GM15510 (cell line): ENCODE measurements around the gene VRK3.

Source experiments
- POLR2A ChIP-seq: IDR thresholded peaks from 3 replicates; pipeline ENCODE4 v1.6.1; 2011; ENCODE audit warnings: borderline replicate concordance; ENCODE audit not compliant: insufficient read length; ENCODE audit errors: extremely low read depth

VRK3 gene

DNA sequence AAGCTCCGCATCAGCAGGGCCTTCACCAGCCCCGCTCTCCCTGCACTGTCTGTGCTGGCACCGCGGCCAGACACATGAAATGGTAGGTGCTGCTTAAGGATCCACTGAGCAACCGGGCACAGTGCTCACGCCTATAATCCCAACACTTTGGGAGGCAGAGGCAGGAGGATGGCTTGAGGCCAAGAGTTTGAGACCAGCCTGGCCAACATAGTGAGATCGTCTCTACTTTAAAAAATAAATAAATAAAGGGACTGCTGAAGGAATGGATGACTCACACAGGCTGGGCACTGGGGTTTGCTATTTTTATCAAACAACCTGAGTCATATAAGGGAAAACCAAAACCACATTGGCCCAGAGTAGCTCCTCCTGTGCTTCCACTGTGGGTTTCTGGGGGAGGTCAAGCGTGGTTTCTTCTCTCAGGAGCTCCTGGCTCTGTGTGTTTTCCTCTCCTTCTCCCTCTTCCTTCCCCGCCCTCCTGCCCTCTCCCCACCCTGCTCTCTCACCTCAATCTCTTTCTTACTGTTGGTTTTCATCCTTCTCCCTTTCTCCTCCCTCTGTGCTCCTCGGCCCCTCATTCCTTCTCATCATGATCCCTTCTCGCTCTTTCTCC is 21.3 kb downstream of the VRK3 start:
- TF ChIP-seq POLR2A: no peak

GRCh38 chr19:50003254-50003788 is 21.9 kb downstream of the VRK3 start:
- no peak for TF ChIP-seq POLR2A

- TF ChIP-seq POLR2A: no peak
Measured at GRCh38 chr19:50002386-50002960, 22.7 kb downstream of the VRK3 start.

GRCh38 chr19:50001775-50002174 is 23.4 kb downstream of the VRK3 start:
- TF ChIP-seq POLR2A: no peak

DNA sequence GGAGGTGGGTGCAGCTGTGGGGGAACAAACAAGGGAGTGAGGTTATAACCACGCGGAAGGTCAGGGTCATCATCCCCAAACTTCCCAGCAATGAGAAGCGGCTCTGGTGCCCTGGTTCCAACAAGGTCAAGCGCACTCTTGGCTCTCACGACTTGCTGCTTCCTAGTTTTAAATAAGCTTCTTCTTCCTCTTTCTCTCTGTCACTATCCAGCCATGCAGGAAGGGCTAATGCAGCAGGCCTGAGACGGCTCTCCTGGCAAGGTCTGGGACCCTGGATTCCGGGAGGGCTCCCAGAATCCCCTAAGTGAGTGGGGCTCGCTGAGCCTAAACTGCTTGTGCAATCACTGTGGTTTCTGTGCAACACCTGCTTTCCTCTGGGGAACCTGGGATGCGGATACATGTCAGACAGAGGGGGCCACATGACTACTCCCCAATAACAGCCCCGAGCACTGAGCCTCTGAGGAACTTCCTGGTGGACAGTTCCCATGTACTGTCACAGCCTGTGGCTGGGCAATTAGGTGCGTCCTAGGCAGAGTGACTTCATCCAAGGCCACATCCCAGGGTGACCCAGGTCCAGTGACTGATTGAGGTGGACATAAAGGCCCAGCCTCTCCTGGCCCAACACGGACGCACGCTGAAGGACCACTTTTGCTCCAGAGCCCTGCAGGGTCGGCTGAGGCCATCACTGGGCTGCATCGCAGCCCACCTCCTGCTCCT is 24.2 kb downstream of the VRK3 start:
- no peak for TF ChIP-seq POLR2A

GRCh38 chr19:50000038-50000840 is 24.9 kb downstream of the VRK3 start:
- TF ChIP-seq POLR2A: no peak

DNA sequence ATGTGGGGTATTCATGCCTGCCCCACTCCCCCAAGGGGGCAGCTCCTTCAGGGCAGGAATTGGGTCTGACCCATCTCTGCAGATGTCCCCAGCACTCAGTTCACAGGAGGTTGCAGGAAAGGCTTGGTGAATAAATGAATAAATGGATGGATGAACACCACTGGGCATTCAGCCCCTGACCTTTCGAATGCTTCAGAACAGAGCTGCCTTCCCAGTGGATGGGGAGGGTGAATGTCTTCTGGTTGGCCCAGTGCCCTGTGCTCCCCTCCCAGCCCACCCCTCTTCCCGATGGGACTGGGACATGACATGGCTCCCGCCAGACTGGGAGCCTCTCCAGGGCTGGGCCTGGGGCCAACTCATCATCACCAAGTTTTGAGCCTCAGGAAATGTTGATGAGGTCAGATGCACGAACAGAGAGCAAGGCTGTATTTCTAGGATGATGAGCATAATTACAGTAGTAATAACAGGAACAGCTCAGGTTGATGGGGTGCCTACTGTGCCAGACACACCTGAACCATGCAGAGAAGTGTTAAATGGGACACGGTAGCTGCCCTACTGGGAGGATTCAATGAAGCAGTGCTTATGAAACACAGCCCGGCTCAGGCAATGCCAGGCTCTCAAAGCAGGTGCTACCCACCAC is 25.7 kb downstream of the VRK3 start:
- TF ChIP-seq POLR2A: no peak

DNA sequence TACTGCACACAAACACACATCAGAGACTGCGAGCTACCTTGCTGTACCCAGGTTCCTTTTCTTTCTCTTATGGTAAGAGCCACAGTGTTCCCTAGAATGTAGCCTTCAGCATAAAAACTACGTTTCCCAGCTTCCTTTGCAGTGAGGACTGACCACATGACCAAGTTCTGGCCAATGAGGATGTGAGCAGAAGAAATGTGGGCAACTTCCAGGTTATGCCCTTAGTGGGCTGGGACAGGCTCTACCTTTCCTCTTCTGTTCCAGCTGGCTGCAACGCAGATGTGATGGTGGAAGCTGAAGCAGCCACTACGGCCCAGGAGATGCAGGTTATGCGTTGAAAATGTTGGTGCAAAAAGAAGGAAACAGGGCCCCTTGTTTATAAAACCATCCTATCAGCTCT is 27.5 kb downstream of the VRK3 start:
- TF ChIP-seq POLR2A: no peak

GRCh38 chr19:49988433-49988832 is 36.7 kb downstream of the VRK3 start:
- TF ChIP-seq POLR2A: no peak

DNA sequence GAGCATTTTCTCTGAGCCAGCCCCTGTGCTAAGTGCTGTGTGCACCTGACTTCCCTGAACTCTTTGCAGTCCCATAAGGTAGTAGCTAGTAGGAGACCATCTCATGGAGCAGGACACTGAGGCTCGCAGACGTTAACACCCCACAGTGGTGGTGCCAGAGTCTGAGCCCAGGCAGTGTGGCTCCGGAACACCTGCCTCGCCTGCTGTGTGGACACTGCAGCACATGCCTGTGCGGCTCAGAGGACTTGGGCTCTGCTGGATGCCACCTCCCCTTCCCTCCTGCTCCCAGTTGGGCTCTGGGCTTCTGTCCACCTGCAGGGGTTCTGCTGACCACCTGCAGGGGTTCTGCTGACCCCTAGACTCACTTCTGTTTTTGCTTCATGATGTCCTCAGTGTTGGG is 37.2 kb downstream of the VRK3 start:
- no peak for TF ChIP-seq POLR2A

- TF ChIP-seq POLR2A: no peak
Measured at GRCh38 chr19:49987159-49987698, 37.9 kb downstream of the VRK3 start.

DNA sequence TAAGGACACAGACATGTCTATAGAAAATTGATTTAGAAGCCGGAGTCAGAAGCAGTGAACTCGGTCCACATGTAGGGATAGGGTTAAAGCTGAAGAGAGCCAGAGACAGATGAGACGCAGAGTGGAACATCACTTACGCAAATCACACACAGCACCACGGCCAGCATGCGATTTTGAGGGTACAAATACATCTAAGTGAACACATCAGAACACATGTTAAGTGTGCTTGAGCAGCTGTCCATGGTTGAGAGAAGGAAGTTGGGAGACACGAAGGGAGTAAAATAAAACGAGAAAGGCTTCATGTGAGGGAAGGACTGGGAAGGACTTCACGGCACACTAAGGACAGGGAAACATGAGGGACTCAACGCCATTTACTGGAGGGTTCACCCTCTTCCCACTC is 38.8 kb downstream of the VRK3 start:
- TF ChIP-seq POLR2A: no peak

GRCh38 chr19:49985871-49986270 is 39.3 kb downstream of the VRK3 start:
- no peak for TF ChIP-seq POLR2A

- no peak for TF ChIP-seq POLR2A
Measured at GRCh38 chr19:49984491-49984890, 40.7 kb downstream of the VRK3 start.
